Astrocyte (in vitro differentiated cells and primary cell): ENCODE data around the gene INAFM1.

ENCODE experiments used
- EZH2 ChIP-seq: IDR thresholded peaks from 2 replicates; pipeline ENCODE4 v1.6.1; 2012; ENCODE audit warnings: mild to moderate bottlenecking, low read length, inconsistent platforms; ENCODE audit not compliant: insufficient read depth
- TF ChIP-seq, protein P1 (sequence below): IDR thresholded peaks from 2 replicates; pipeline ENCODE4 v1.5.1; 2011; ENCODE audit warnings: low read depth, mild to moderate bottlenecking, inconsistent platforms, low read length, moderate library complexity; ENCODE audit not compliant: insufficient read depth

DNA sequence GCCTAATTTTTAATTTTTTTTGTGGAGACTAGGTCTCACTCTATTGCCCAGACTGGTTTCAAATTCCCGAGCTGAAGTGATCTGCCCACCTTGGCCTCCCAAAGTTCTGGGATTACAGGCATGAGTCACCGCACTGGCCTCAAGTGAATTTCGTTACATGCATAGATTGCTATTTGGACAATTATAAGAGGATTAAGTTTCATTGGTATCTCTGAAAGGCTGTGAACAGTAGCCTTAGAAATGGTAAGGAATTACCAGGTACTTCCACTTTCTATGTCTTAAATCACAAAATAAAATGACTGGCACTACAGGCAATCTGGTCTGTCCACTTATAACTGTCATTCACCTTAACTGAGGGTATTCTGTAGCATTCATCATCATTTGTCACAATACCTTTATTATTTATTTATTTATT lies 21.2 kb upstream of the INAFM1 start:
- TF ChIP-seq, protein P1, sequence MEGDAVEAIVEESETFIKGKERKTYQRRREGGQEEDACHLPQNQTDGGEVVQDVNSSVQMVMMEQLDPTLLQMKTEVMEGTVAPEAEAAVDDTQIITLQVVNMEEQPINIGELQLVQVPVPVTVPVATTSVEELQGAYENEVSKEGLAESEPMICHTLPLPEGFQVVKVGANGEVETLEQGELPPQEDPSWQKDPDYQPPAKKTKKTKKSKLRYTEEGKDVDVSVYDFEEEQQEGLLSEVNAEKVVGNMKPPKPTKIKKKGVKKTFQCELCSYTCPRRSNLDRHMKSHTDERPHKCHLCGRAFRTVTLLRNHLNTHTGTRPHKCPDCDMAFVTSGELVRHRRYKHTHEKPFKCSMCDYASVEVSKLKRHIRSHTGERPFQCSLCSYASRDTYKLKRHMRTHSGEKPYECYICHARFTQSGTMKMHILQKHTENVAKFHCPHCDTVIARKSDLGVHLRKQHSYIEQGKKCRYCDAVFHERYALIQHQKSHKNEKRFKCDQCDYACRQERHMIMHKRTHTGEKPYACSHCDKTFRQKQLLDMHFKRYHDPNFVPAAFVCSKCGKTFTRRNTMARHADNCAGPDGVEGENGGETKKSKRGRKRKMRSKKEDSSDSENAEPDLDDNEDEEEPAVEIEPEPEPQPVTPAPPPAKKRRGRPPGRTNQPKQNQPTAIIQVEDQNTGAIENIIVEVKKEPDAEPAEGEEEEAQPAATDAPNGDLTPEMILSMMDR = no peak
- TF ChIP-seq EZH2 = no peak
